Liver (tissue), 9 donors: ENCODE measurements around the gene MTARC1. TPM values are rescaled to one million over a fixed set of nuclear protein-coding genes. Genes with fewer than 3 reads are reported as not detected.

ENCODE experiments used
- DNase-seq: peaks from one replicate; pipeline ENCODE4 v3.0.0-alpha.2; 2017; ENCODE audit warnings: low spot score
- H3K27ac ChIP-seq, 2 donors: one replicate each; pipeline ENCODE4 v1.7.0; 2013; ENCODE audit warnings: inconsistent platforms in 2 of 2, low read length in 2 of 2, control low read depth in 1 of 2, low read depth in 1 of 2, mild to moderate bottlenecking in 1 of 2
- H3K27me3 ChIP-seq, 4 donors: one replicate each; pipeline versions ENCODE4 v1.6.1 to v1.7.0; 2013; ENCODE audit warnings: low read length in 3 of 4, inconsistent platforms in 1 of 4, mild to moderate bottlenecking in 1 of 4, moderate library complexity in 1 of 4; ENCODE audit not compliant: control insufficient read depth in 4 of 4, insufficient read depth in 4 of 4
- H3K36me3 ChIP-seq, 4 donors: one replicate each; pipeline versions ENCODE4 v1.6.1 to v1.7.0; 2013; ENCODE audit warnings: low read length in 3 of 4, mild to moderate bottlenecking in 3 of 4, low read depth in 1 of 4, moderate library complexity in 1 of 4; ENCODE audit not compliant: control insufficient read depth in 4 of 4, insufficient read depth in 3 of 4
- H3K4me1 ChIP-seq, 4 donors: one replicate each; pipeline versions ENCODE4 v1.6.1 to v1.7.0; 2013; ENCODE audit warnings: low read length in 3 of 4, mild to moderate bottlenecking in 3 of 4, moderate library complexity in 1 of 4; ENCODE audit not compliant: control insufficient read depth in 4 of 4, insufficient read depth in 4 of 4
- H3K4me3 ChIP-seq, 3 donors: one replicate each; pipeline versions ENCODE4 v1.6.1 to v1.7.0; 2013; ENCODE audit warnings: low read length in 3 of 3, control low read depth in 1 of 3, low read depth in 1 of 3, mild to moderate bottlenecking in 1 of 3
- H3K9ac ChIP-seq, 2 donors: one replicate each; pipeline ENCODE4 v1.7.0; 2013; ENCODE audit warnings: low read length in 2 of 2, mild to moderate bottlenecking in 2 of 2, moderate library complexity in 2 of 2, control low read depth in 1 of 2, low read depth in 1 of 2
- H3K9me3 ChIP-seq, 4 donors: one replicate each; pipeline versions ENCODE4 v1.6.1 to v1.7.0; 2013; ENCODE audit warnings: low read length in 3 of 4; ENCODE audit not compliant: control insufficient read depth in 4 of 4
- ATF3 ChIP-seq: IDR thresholded peaks from 2 replicates; pipeline ENCODE4 v1.6.1; 2016; ENCODE audit warnings: antibody characterized with exemption
- CTCF ChIP-seq: fragments of 150-350 bp; IDR thresholded peaks from 2 replicates; pipeline ENCODE4 v1.5.1; 2017; ENCODE audit warnings: improper control_type of control experiment, low read depth, low read length; ENCODE audit not compliant: missing input control
- EGR1 ChIP-seq, 2 donors: IDR thresholded peaks; 2 replicates each; pipeline ENCODE4 v1.6.1; 2016 to 2018; ENCODE audit warnings: antibody characterized with exemption in 2 of 2, low read depth in 2 of 2
- FOXA1 ChIP-seq: IDR thresholded peaks from 2 replicates; pipeline ENCODE4 v1.6.1; 2016; ENCODE audit warnings: antibody characterized with exemption
- FOXA2 ChIP-seq: IDR thresholded peaks from 2 replicates; pipeline ENCODE4 v1.6.1; 2016; ENCODE audit warnings: antibody characterized with exemption
- GABPA ChIP-seq, 2 donors: IDR thresholded peaks in 1 of 2; conservative IDR thresholded peaks in 1 of 2; 2 replicates each; pipeline ENCODE4 v1.6.1; 2016; ENCODE audit warnings: antibody characterized with exemption in 2 of 2, mild to moderate bottlenecking in 1 of 2, moderate library complexity in 1 of 2
- HNF4A ChIP-seq, 2 donors: conservative IDR thresholded peaks; 2 replicates each; pipeline ENCODE4 v1.6.1; 2016; ENCODE audit warnings: antibody characterized with exemption in 2 of 2, mild to moderate bottlenecking in 2 of 2
- HNF4G ChIP-seq: IDR thresholded peaks from 2 replicates; pipeline ENCODE4 v1.6.1; 2016; ENCODE audit warnings: antibody characterized with exemption
- MAX ChIP-seq: IDR thresholded peaks from 2 replicates; pipeline ENCODE4 v1.6.1; 2016; ENCODE audit warnings: antibody characterized with exemption
- NR2F2 ChIP-seq: IDR thresholded peaks from 2 replicates; pipeline ENCODE4 v1.6.1; 2016; ENCODE audit warnings: antibody characterized with exemption
- RAD21 ChIP-seq, 2 donors: IDR thresholded peaks; 2 replicates each; pipeline ENCODE4 v1.6.1; 2016; ENCODE audit warnings: antibody characterized with exemption in 2 of 2, mild to moderate bottlenecking in 2 of 2
- REST ChIP-seq: IDR thresholded peaks from 2 replicates; pipeline ENCODE4 v1.6.1; 2016; ENCODE audit warnings: antibody characterized with exemption, mild to moderate bottlenecking
- RXRA ChIP-seq, 2 donors: IDR thresholded peaks; 2 replicates each; pipeline ENCODE4 v1.6.1; 2017 to 2018; ENCODE audit warnings: antibody characterized with exemption in 2 of 2, mild to moderate bottlenecking in 1 of 2
- SP1 ChIP-seq: IDR thresholded peaks from 2 replicates; pipeline ENCODE4 v1.6.1; 2018; ENCODE audit warnings: antibody characterized with exemption, mild to moderate bottlenecking
- YY1 ChIP-seq: IDR thresholded peaks from 2 replicates; pipeline ENCODE4 v1.6.1; 2016; ENCODE audit warnings: antibody characterized with exemption, mild to moderate bottlenecking
- ZBTB33 ChIP-seq: IDR thresholded peaks from 2 replicates; pipeline ENCODE4 v1.6.1; 2016; ENCODE audit warnings: antibody characterized with exemption
- WGBS: extraction: QIAGEN DNeasy Blood & Tissue Kit; methylation state at CpG from one replicate; pipeline ENCODE4 v1.1.7; 2013; 5-methylcytosine and 5-hydroxymethylcytosine counted together
- polyA plus RNA-seq, 2 donors: library from polyadenylated mRNA; stranded (reverse) in 1 of 2; unstranded in 1 of 2; fragments of 200-250 nt in 1 of 2; fragments of >200 nt in 1 of 2; fragmentation: Nextera tagmentation in 1 of 2; extraction: Ambion mirVana in 1 of 2; gene quantifications; one replicate each; pipeline versions ENCODE4 v1.2.1 to v1.2.3, GENCODE V29; 2013 to 2015
- total RNA-seq, 2 donors: library from RNA; depleted of rRNA; stranded (reverse); fragments of >200 nt; gene quantifications; one replicate each; pipeline ENCODE4 v1.2.3, GENCODE V29; 2014
- donor health status: healthy.
- donor health status: healthy.
- donor health status: healthy.
- donor health status: healthy.
- donor health status: healthy.

MTARC1 gene
- total and polyA plus RNA-seq, 4 donors = 9.8 to 71.3 (median 21.5) TPM

- TF ChIP-seq CTCF (no peak), GABPA (IDR thresholded peaks at IDR 0.05 in 1 of 2, conservative IDR thresholded peaks at IDR 0.05 in 1 of 2) (no peak)
Observed at GRCh38 chr1:220754918-220755295, 31.8 kb upstream of the MTARC1 start (continued).

GRCh38 chr1:220755309-220755708, 31.4 kb upstream of the MTARC1 start:
- H3K9me3 ChIP-seq = no peaks in the 10 kb centered on the region
- H3K9ac ChIP-seq = no peak overlapping the region
- WGBS = 89% methylated on average over 6 of the region's 6 CpGs
- no peaks in the 10 kb centered on the region for H3K27me3 ChIP-seq
- TF ChIP-seq FOXA1 (no peak), REST (no peak), ZBTB33 (no peak), RAD21 (IDR thresholded peaks at IDR 0.05) (no peak), HNF4G (no peak), FOXA2 (no peak)
- H3K4me1 ChIP-seq = peaks cover 12 to 55% (median 38%) of the 10 kb centered on the region in 4 donors
- no peak overlapping the region for H3K27ac ChIP-seq
- no peak for DNase-seq
- H3K36me3 ChIP-seq = peaks cover 9 to 32% (median 27%) of the 10 kb centered on the region in 4 donors
- H3K4me3 ChIP-seq = no peak overlapping the region

- Histone ChIP-seq H3K27ac (no peak overlapping the region), H3K9me3 (no peaks in the 10 kb centered on the region), H3K4me1 (peaks cover 13 to 52% (median 39%) of the 10 kb centered on the region in 4 donors), H3K36me3 (peaks cover 9 to 32% (median 27%) of the 10 kb centered on the region in 4 donors), H3K27me3 (no peaks in the 10 kb centered on the region), H3K9ac (no peak overlapping the region), H3K4me3 (no peak overlapping the region)
- 88% methylated on average over 3 of the region's 3 CpGs for WGBS
- DNase-seq = no peak
- TF ChIP-seq NR2F2 (no peak), RXRA (IDR thresholded peaks at IDR 0.05) (no peak), SP1 (no peak), YY1 (no peak), HNF4G (no peak), HNF4A (conservative IDR thresholded peaks at IDR 0.05) (no peak), EGR1 (IDR thresholded peaks at IDR 0.05; ENCODE audit: low read depth in 2 of 2) (no peak), REST (no peak), RAD21 (IDR thresholded peaks at IDR 0.05) (no peak), MAX (no peak), ATF3 (no peak), ZBTB33 (no peak), FOXA2 (no peak), GABPA (IDR thresholded peaks at IDR 0.05 in 1 of 2, conservative IDR thresholded peaks at IDR 0.05 in 1 of 2) (no peak)
Observed at GRCh38 chr1:220757441-220757840, 29.3 kb upstream of the MTARC1 start.
